HepG2 (cell line): ENCODE data around the gene ZMYND8. TPM values are rescaled to one million over a fixed set of nuclear protein-coding genes. Genes with fewer than 3 reads are reported as not detected.

ENCODE experiments used
- ARID4A ChIP-seq: sonication (generic); formaldehyde crosslinking; IDR thresholded peaks from 2 replicates; pipeline ENCODE4 v1.5.0; 2020; ENCODE audit warnings: mild to moderate bottlenecking, missing genetic modification reagents, borderline replicate concordance
- DNMT3B ChIP-seq: conservative IDR thresholded peaks from 2 replicates; pipeline ENCODE4 v1.6.1; 2016; ENCODE audit warnings: missing biosample characterization, control low read depth
- GLI4 ChIP-seq: sonication (generic); formaldehyde crosslinking; IDR thresholded peaks from 2 replicates; pipeline ENCODE4 v1.5.1; 2020; ENCODE audit warnings: missing genetic modification reagents, mild to moderate bottlenecking, moderate library complexity, borderline replicate concordance
- HMGXB3 ChIP-seq: sonication (generic); formaldehyde crosslinking; IDR thresholded peaks from 2 replicates; pipeline ENCODE4 v1.4.0; 2020; ENCODE audit warnings: missing genetic modification reagents, borderline replicate concordance
- ONECUT2 ChIP-seq: sonication (generic); formaldehyde crosslinking; IDR thresholded peaks from 2 replicates; pipeline ENCODE4 v1.4.0; 2020; ENCODE audit warnings: missing genetic modification reagents
- RBM22 ChIP-seq: fragments of 200-400 bp; formaldehyde crosslinking; optimal IDR thresholded peaks from 2 replicates; pipeline ENCODE3; 2017; ENCODE audit warnings: mild to moderate bottlenecking, low read length, moderate library complexity
- SALL1 ChIP-seq: sonication (generic); formaldehyde crosslinking; IDR thresholded peaks from 2 replicates; pipeline ENCODE4 v1.8.0; 2022; ENCODE audit warnings: mild to moderate bottlenecking, missing genetic modification reagents
- SIX1 ChIP-seq: sonication (generic); formaldehyde crosslinking; IDR thresholded peaks from 2 replicates; pipeline ENCODE4 v1.4.0; 2020; ENCODE audit warnings: missing genetic modification reagents, borderline replicate concordance
- SSRP1 ChIP-seq: IDR thresholded peaks from 2 replicates; pipeline ENCODE4 v1.6.1; 2016; ENCODE audit warnings: control low read depth
- ZBTB20 ChIP-seq: sonication (generic); formaldehyde crosslinking; IDR thresholded peaks from 2 replicates; pipeline ENCODE4 v1.8.1; 2023; ENCODE audit warnings: missing genetic modification reagents, low read depth, mild to moderate bottlenecking, borderline replicate concordance
- ZNF326 ChIP-seq: sonication (generic); formaldehyde crosslinking; IDR thresholded peaks from 2 replicates; pipeline ENCODE4 v1.4.0; 2020; ENCODE audit warnings: missing genetic modification reagents, borderline replicate concordance
- ZNF441 ChIP-seq: sonication (generic); formaldehyde crosslinking; IDR thresholded peaks from 2 replicates; pipeline ENCODE4 v1.7.0; 2021; ENCODE audit warnings: missing genetic modification reagents, borderline replicate concordance
- polyA plus RNA-seq, 8 experiments: library from polyadenylated mRNA; depleted of rRNA in 3 of 8; stranded (reverse) in 7 of 8; unstranded in 1 of 8; fragments of >200 nt; fragmentation: Illumina TruSeq in 4 of 8; extraction: Trizol in 4 of 8; gene quantifications; 2 replicates each; pipeline versions ENCODE4 v1.2.1 to v1.2.3, GENCODE V29; 2011 to 2016; ENCODE audit warnings: low read depth in 4 of 8, missing spikeins in 1 of 8, mixed read lengths in 1 of 8; ENCODE audit not compliant: insufficient read depth in 1 of 8
- total RNA-seq, 5 experiments: library from RNA; depleted of rRNA; stranded (reverse); fragments of >200 nt; fragmentation: Illumina TruSeq; extraction: Trizol; gene quantifications; 2 replicates each; pipeline ENCODE4 v1.2.3, GENCODE V29; 2016; ENCODE audit warnings: low read depth in 1 of 5

ZMYND8 gene
- total and polyA plus RNA-seq, 2 of the 13 experiments (the other 11 are each of a cell fraction or from before 2014, with no cell fraction given), result 53.9 to 84.7 TPM

GRCh38 chr20:47205577-47206123, 150.8 kb downstream of the ZMYND8 start (continued):
- TF ChIP-seq HMGXB3 (CRISPR knock-in tag), result no peak
- peak; percentile 60; the same call in 1 of the 2 replicates for TF ChIP-seq SIX1 (CRISPR knock-in tag)
- no peak for TF ChIP-seq DNMT3B (CRISPR knock-in tag)
- TF ChIP-seq ARID4A, result peak; percentile 47; the same call in 1 of the 2 replicates
- no peak for TF ChIP-seq ZNF326 (CRISPR knock-in tag)
- TF ChIP-seq RBM22, result peak; percentile 92
- TF ChIP-seq SALL1 (CRISPR knock-in tag), result peak; percentile 70
- TF ChIP-seq ZNF441 (CRISPR knock-in tag), result peak; percentile 60; the same call in 1 of the 2 replicates
- TF ChIP-seq ONECUT2 (CRISPR knock-in tag), result 0 out of 2 replicates have a peak, but pooled peaks have one; percentile 13
- TF ChIP-seq ZBTB20 (CRISPR knock-in tag), result peak; percentile 49; the same call in 1 of the 2 replicates
- TF ChIP-seq GLI4 (CRISPR knock-in tag), result 0 out of 2 replicates have a peak, but pooled peaks have one; percentile 29
- 0 out of 2 replicates have a peak, but pooled peaks have one; percentile 55 for TF ChIP-seq SSRP1
- TF ChIP-seq, all 625 proteins: peak for 74
